Measurements from ENCODE around the gene NINJ1. TPM values are rescaled to one million over a fixed set of nuclear protein-coding genes. Genes with fewer than 3 reads are reported as not detected.

Gene NINJ1
- total and polyA plus RNA-seq, 2 of the 4 experiments (the other 2 are of a cell fraction): 21.9 to 38.8 TPM

DNA sequence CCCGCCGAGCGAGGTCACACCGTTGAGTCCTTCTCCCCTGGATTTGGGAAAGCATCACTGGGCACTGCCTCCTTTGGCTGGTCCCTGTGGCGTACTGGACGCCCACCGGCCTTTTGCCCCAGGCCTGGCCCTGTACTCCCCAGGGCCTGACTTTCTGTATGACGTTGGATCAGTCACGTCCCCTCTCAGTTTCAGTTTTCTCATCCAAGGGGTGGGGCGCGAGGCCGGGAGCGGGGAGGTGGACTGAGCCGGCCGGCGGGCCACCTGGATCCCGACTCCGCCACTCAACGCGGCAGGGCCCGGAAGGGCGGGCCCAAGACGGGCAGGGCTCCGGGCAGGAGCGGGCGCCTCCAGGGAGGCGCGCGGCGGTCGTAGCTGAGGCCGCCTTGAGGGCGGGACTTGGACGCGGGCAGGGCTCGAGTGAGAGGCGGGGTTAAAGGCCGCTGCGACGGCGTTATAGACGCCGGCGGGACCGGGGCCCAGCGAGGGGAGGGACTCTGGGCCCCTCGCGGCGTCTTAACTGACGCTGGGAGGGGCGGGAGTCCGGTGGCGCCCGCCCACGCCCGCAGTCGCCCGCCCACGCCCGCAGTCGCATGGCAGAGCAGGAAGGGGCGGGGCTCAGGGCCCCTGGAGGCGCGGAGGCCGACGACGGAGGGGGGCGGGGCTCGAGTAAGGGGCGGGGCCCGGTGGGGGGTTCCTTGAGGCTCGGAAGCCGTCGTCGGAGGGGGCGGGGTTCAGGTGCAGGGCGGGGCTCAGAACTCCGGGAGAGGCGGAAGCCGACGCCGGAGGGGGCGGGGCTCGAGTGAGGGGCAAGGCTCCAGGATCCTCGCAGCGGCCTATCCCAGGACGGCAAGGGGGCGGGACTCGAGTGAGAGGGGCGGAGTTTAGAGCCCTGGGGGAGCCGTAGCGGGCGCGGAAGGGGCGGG, 38.6 kb downstream of the NINJ1 start:
- CTCF ChIA-PET: interaction anchor here (0.5 to 1.2 kb wide), 3 partner anchors 13 to 1992 kb away, joined by 3 to 5 read pairs (median 4); no protein-coding TSS in a partner anchor
- dilution Hi-C loops (cut with HindIII; ENCODE audit: low sequenced_read_pairs, unreplicated experiment) (no loop called here), in situ Hi-C loops (cut with MboI; ENCODE audit: low sequenced_read_pairs) (no loop called here), intact Hi-C loops (cut with micrococcal nuclease) (loop anchor here (2.0 to 10.0 kb wide), 2 partner anchors 93 to 359 kb away; partner anchors contain the start of genes FAM120A and FAM120AOS)
- peak overlapping the region; percentile 91 for H2AFZ ChIP-seq (replicated peaks; ENCODE audit: low read length, poor library complexity)
- H2BK5ac ChIP-seq (ENCODE audit: low read depth, low read length, poor library complexity, severe bottlenecking): peak overlapping the region; percentile 66
- peak overlapping the region; percentile 73; the same call in 1 of the 2 replicates for H3K23ac ChIP-seq (ENCODE audit: low read depth, low read length)
- peak overlapping the region; percentile 53 for H3K14ac ChIP-seq (replicated peaks; ENCODE audit: low read depth, low read length)
- BruUV-seq (replicated peaks): no TSS peak
- peak overlapping the region; percentile 85 for H3K9ac ChIP-seq (ENCODE audit: low read depth, low read length)
- DNase-seq (peak; percentile 98), ATAC-seq (ENCODE audit: low read depth) (peak; percentile 85)
- H4K20me1 ChIP-seq (ENCODE audit: insufficient read depth, low read length): peaks cover 18% of the 10 kb centered on the region
- H2BK15ac ChIP-seq (ENCODE audit: low read depth, low read length): peak overlapping the region; percentile 70; the same call in 1 of the 3 replicates
- H3K9me1 ChIP-seq (ENCODE audit: insufficient read depth, low read length): peaks cover 20% of the 10 kb centered on the region
- H3K18ac ChIP-seq (ENCODE audit: low read depth, low read length): peak overlapping the region; percentile 69
- H3K4ac ChIP-seq (ENCODE audit: low read depth, low read length): peak overlapping the region; percentile 61
- H3K79me1 ChIP-seq (ENCODE audit: low read depth in 1 of 2, low read length in 2 of 2): peaks cover 23 to 35% of the 10 kb centered on the region in 2 experiments; a peak in 3 of 4 replicates
- H3K4me3 ChIP-seq (ENCODE audit: insufficient read depth, low read depth, low read length): peak overlapping the region; percentile 51
- H4K8ac ChIP-seq (ENCODE audit: low read depth in 2 of 2, low read length in 2 of 2): peak overlapping the region; percentile 96 to 97
- peak overlapping the region; percentile 97 for H2AK5ac ChIP-seq (ENCODE audit: low read depth, low read length)
- 4% methylated on average over 27 of the region's 95 CpGs; no CpG with 5 or more reads in 1 of the 2 experiments for WGBS, 2 experiments (ENCODE audit: extremely low coverage in 2 of 2, insufficient read length in 1 of 2)
- H3K36me3 ChIP-seq (ENCODE audit: control insufficient read depth, insufficient read depth, low read length): no peaks in the 10 kb centered on the region
- peak overlapping the region; percentile 90 for H3K27ac ChIP-seq (ENCODE audit: insufficient read depth, low read length)
- H2AK9ac ChIP-seq (replicated peaks; ENCODE audit: low read depth, low read length, poor library complexity): peak overlapping the region; percentile 94
- H2BK120ac ChIP-seq (ENCODE audit: low read depth, low read length): peak overlapping the region; percentile 16
- H3K27me3 ChIP-seq (ENCODE audit: control insufficient read depth, insufficient read depth, low read length): no peaks in the 10 kb centered on the region
- POLR2A ChIA-PET (ENCODE audit: unreplicated experiment): no interaction called here
- H3K4me2 ChIP-seq (ENCODE audit: low read depth, low read length): peak overlapping the region; percentile 53
- peak overlapping the region; percentile 69 for H4K5ac ChIP-seq (ENCODE audit: low read depth, low read length)
- H3K9me3 ChIP-seq (ENCODE audit: control insufficient read depth, insufficient read depth, low read length): peaks cover 7% of the 10 kb centered on the region
- peaks cover 31% of the 10 kb centered on the region for H3K4me1 ChIP-seq (ENCODE audit: control insufficient read depth, insufficient read depth, low read length)
- H2BK20ac ChIP-seq (ENCODE audit: low read depth, low read length): no peak overlapping the region
- peak overlapping the region; percentile 76 for H4K91ac ChIP-seq (ENCODE audit: insufficient read depth, low read depth, low read length)
- H3K56ac ChIP-seq (ENCODE audit: extremely low read depth, insufficient read depth, low read length): no peak overlapping the region
- TF ChIP-seq BHLHE40 (IDR thresholded peaks at IDR 0.05; ENCODE audit: low read depth, low read length): no peak
- TF ChIP-seq, protein P1, sequence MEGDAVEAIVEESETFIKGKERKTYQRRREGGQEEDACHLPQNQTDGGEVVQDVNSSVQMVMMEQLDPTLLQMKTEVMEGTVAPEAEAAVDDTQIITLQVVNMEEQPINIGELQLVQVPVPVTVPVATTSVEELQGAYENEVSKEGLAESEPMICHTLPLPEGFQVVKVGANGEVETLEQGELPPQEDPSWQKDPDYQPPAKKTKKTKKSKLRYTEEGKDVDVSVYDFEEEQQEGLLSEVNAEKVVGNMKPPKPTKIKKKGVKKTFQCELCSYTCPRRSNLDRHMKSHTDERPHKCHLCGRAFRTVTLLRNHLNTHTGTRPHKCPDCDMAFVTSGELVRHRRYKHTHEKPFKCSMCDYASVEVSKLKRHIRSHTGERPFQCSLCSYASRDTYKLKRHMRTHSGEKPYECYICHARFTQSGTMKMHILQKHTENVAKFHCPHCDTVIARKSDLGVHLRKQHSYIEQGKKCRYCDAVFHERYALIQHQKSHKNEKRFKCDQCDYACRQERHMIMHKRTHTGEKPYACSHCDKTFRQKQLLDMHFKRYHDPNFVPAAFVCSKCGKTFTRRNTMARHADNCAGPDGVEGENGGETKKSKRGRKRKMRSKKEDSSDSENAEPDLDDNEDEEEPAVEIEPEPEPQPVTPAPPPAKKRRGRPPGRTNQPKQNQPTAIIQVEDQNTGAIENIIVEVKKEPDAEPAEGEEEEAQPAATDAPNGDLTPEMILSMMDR (conservative IDR thresholded peaks at IDR 0.05; ENCODE audit: low read depth, low read length): no peak
- TF ChIP-seq, protein P2, sequence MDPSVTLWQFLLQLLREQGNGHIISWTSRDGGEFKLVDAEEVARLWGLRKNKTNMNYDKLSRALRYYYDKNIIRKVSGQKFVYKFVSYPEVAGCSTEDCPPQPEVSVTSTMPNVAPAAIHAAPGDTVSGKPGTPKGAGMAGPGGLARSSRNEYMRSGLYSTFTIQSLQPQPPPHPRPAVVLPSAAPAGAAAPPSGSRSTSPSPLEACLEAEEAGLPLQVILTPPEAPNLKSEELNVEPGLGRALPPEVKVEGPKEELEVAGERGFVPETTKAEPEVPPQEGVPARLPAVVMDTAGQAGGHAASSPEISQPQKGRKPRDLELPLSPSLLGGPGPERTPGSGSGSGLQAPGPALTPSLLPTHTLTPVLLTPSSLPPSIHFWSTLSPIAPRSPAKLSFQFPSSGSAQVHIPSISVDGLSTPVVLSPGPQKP (IDR thresholded peaks at IDR 0.05; ENCODE audit: borderline replicate concordance, low read depth, low read length): no peak
- TF ChIP-seq, protein P3, sequence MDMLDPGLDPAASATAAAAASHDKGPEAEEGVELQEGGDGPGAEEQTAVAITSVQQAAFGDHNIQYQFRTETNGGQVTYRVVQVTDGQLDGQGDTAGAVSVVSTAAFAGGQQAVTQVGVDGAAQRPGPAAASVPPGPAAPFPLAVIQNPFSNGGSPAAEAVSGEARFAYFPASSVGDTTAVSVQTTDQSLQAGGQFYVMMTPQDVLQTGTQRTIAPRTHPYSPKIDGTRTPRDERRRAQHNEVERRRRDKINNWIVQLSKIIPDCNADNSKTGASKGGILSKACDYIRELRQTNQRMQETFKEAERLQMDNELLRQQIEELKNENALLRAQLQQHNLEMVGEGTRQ (IDR thresholded peaks at IDR 0.05; ENCODE audit: low read depth, low read length): no peak
- no peak for TF ChIP-seq MAFK (IDR thresholded peaks at IDR 0.05; ENCODE audit: low read depth, low read length)
- no peak for TF ChIP-seq CHD1 (IDR thresholded peaks at IDR 0.05; ENCODE audit: low read depth, low read length)
- TF ChIP-seq RCOR1 (IDR thresholded peaks at IDR 0.05; ENCODE audit: insufficient replicate concordance, low read length): no peak
- TF ChIP-seq NFE2L2 (IDR thresholded peaks at IDR 0.05; ENCODE audit: low read depth, low read length): no peak
- no peak for TF ChIP-seq RFX5 (IDR thresholded peaks at IDR 0.05; ENCODE audit: low read depth, low read length)
- TF ChIP-seq CEBPB (IDR thresholded peaks at IDR 0.05; ENCODE audit: low read depth, low read length): no peak
- TF ChIP-seq POLR2A (IDR thresholded peaks at IDR 0.05; ENCODE audit: low read depth, low read length): peak; percentile 83
- TF ChIP-seq FOS (IDR thresholded peaks at IDR 0.05; ENCODE audit: low read depth, low read length): no peak
- peak; percentile 45; the same call in 1 of the 2 replicates for TF ChIP-seq MXI1 (IDR thresholded peaks at IDR 0.05; ENCODE audit: borderline replicate concordance, low read depth, low read length)
